BE2C (cell line): ENCODE data around the gene LUZP2.

Source experiments
- DNase-seq: peaks from one replicate; pipeline ENCODE4 v3.0.0-alpha.2; 2020
- H3K27me3 ChIP-seq: fragments of 250-450 bp; sonication (Bioruptor Pico); 2 replicates; pipeline ENCODE4 v1.5.1; 2020; ENCODE audit warnings: mild to moderate bottlenecking
- H3K36me3 ChIP-seq: fragments of 250-450 bp; sonication (Bioruptor Pico); 2 replicates; pipeline ENCODE4 v1.5.1; 2020; ENCODE audit warnings: mild to moderate bottlenecking
- H3K4me1 ChIP-seq: fragments of 250-450 bp; sonication (Bioruptor Pico); 2 replicates; pipeline ENCODE4 v1.5.1; 2020
- H3K4me3 ChIP-seq: 2 replicates; pipeline ENCODE4 v1.5.1; 2011; ENCODE audit warnings: low read depth, low read length
- H3K9me3 ChIP-seq: fragments of 250-450 bp; sonication (Bioruptor Pico); 2 replicates; pipeline ENCODE4 v1.5.1; 2020
- TF ChIP-seq, protein P1 (sequence below): IDR thresholded peaks from 2 replicates; pipeline ENCODE4 v1.5.1; 2012; ENCODE audit warnings: mild to moderate bottlenecking, low read depth, low read length

The LUZP2 gene

DNA sequence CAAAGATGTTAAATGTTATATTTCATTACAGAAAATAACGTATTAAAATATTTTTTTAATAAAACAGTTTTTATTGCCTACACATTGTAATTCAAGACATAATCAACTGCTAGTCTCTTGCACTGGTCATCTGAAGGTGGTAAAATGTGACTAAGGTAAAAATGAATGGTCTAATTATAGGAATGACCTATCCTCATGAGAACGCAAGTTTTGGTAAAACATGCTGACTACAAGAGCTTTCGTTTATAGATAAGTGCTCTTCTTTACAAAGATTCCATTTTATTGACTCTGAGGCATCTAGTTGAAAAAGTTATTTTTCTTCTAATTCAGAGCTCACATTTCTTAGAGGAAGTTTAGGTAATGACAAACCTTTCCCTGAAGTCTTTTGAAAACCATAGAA is 27.3 kb downstream of the LUZP2 start:
- Histone ChIP-seq H3K36me3 (no peaks in the 10 kb centered on the region), H3K27me3 (no peaks in the 10 kb centered on the region), H3K4me3 (no peak overlapping the region), H3K9me3 (no peaks in the 10 kb centered on the region), H3K4me1 (no peaks in the 10 kb centered on the region)
- TF ChIP-seq, protein P1, sequence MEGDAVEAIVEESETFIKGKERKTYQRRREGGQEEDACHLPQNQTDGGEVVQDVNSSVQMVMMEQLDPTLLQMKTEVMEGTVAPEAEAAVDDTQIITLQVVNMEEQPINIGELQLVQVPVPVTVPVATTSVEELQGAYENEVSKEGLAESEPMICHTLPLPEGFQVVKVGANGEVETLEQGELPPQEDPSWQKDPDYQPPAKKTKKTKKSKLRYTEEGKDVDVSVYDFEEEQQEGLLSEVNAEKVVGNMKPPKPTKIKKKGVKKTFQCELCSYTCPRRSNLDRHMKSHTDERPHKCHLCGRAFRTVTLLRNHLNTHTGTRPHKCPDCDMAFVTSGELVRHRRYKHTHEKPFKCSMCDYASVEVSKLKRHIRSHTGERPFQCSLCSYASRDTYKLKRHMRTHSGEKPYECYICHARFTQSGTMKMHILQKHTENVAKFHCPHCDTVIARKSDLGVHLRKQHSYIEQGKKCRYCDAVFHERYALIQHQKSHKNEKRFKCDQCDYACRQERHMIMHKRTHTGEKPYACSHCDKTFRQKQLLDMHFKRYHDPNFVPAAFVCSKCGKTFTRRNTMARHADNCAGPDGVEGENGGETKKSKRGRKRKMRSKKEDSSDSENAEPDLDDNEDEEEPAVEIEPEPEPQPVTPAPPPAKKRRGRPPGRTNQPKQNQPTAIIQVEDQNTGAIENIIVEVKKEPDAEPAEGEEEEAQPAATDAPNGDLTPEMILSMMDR, result no peak
- no peak for DNase-seq

DNA sequence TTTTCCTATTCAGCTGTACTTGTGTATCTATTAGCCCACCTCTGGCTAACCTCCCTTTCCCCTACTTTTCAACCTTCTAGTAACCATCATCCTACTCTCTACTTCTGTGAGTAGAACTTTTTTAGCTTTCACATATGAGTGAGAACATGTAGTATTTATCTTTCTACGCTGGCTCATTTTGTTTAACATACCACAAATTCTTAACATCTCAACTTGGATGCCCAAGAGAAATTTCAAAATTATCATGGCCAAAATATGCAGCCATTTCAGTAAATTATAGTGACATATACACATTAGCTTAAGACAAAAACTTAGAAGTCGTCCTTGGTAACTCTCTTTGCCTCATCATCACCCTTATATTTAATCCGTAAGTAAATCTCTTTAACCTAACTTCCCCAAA is 34.7 kb downstream of the LUZP2 start:
- DNase-seq, result no peak
- Histone ChIP-seq H3K27me3 (no peaks in the 10 kb centered on the region), H3K36me3 (no peaks in the 10 kb centered on the region), H3K4me1 (no peaks in the 10 kb centered on the region), H3K9me3 (no peaks in the 10 kb centered on the region), H3K4me3 (no peak overlapping the region)
- TF ChIP-seq, protein P1, result no peak

DNA sequence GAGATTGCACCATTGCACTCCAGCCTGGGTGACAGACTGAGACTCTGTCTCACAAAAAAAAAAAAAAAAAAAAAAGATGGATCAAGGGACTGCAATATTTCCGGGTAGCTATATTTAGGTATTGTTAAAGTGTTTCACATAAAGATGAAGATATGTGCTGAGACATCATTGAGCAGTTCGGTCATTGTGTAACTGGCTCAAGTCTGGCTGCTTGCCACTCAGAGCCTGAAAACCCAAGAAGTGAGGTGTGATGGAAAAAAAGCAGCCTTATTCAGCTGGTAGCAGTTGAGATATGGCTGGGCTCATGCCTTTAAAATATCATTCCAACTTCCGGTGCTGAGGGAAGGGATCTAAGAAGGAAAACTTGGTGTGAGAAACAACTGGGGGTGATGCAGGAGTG is 46.9 kb downstream of the LUZP2 start:
- TF ChIP-seq, protein P1, result no peak
- H3K9me3 ChIP-seq, result no peaks in the 10 kb centered on the region
- H3K27me3 ChIP-seq, result no peaks in the 10 kb centered on the region
- H3K36me3 ChIP-seq, result no peaks in the 10 kb centered on the region
- no peaks in the 10 kb centered on the region for H3K4me1 ChIP-seq
- DNase-seq, result no peak
- no peak overlapping the region for H3K4me3 ChIP-seq

DNA sequence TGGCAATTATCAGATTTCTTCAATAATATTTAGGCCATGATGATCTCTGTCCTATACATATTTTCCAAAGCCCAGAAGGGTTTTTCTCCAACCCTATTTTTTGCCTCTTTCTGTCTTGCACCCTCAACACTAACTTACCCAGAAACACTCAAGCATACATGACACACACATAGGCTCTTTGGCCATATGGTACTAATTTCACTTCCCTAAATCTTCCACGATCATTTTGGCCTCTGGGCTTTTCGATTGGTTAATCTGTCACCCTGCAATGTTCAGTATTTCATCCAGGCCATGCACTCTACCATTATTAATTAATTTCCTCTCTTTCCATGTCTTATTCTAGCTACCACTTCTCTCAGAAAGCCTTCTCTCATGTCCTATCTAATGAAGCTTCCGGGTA is 59.8 kb downstream of the LUZP2 start:
- no peak overlapping the region for H3K4me3 ChIP-seq
- no peak for DNase-seq
- no peaks in the 10 kb centered on the region for H3K9me3 ChIP-seq
- H3K4me1 ChIP-seq, result no peaks in the 10 kb centered on the region
- no peaks in the 10 kb centered on the region for H3K27me3 ChIP-seq
- TF ChIP-seq, protein P1, result no peak
- H3K36me3 ChIP-seq, result no peaks in the 10 kb centered on the region

DNA sequence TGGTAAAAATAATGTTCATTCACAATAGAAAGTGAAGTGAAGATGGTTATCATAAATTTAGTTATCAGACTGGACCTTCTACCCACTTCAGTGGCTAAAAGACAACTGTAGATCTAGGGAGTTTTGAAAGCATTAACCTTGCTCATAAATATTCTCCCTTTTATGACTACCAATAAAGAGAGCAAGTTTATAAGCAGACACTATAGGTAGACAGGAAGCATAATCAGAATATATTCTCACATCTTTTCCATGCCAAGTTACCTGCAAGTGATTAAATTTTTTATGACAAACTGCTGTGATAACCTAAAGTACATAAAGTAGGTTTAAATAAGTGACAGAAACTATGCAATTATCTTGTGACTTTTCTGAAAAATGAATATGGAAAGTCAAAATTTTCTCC is 62.5 kb downstream of the LUZP2 start:
- H3K27me3 ChIP-seq, result no peaks in the 10 kb centered on the region
- H3K9me3 ChIP-seq, result no peaks in the 10 kb centered on the region
- no peak for DNase-seq
- TF ChIP-seq, protein P1, result no peak
- H3K4me1 ChIP-seq, result no peaks in the 10 kb centered on the region
- H3K36me3 ChIP-seq, result no peaks in the 10 kb centered on the region
- no peak overlapping the region for H3K4me3 ChIP-seq

DNA sequence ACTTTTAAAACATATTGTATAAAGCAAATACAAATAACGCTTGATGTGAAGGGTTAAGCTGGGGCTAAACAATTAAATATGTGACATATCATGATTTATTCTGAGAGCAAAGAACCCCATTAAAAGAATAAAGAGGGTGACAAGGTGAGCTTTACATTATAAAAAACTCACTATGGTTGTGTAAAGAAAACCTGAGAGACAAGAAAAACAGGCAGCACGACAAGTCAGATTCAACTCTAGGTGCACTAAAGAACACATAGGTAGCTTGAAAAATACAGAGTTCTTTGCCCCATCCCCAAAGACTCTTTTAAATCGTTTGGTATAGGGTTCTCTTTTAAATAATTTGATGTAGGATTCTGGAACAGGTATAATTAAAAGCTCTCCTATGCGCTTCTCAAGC is 63.5 kb downstream of the LUZP2 start:
- H3K4me3 ChIP-seq, result no peak overlapping the region
- TF ChIP-seq, protein P1, result no peak
- no peaks in the 10 kb centered on the region for H3K27me3 ChIP-seq
- H3K9me3 ChIP-seq, result no peaks in the 10 kb centered on the region
- no peaks in the 10 kb centered on the region for H3K36me3 ChIP-seq
- no peaks in the 10 kb centered on the region for H3K4me1 ChIP-seq
- no peak for DNase-seq
